ENCODE measurements around the gene GLB1L.
A peak's percentile ranks its signal among the peaks of the same experiment; 100 is the strongest.
"Not testable (repeated sequence)": the region's sequence is repeated elsewhere in the genome, so short reads cannot be mapped to it uniquely, and the experiment has no call there.

GLB1L gene

DNA sequence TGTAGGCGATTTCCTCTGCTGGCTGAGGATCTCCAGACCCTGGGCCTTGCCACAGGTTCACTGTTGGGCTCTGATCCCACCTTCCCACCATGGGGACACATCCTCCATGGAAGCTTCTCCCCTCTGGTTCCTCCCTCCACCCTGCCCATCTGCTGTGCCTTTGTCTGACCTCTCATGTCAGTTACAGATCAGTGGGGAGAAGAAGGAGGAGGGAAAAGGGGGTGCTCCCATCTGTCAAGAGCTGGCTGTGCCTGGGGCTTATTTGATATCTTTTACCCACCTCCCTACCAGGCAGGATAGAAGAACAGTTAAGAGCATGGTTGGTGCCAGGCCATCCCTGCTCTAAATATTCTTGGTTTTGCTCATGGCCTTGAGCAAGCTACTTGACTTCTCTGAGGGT is 21.6 kb upstream of the GLB1L start:
- Histone ChIP-seq H4K5ac (ENCODE audit: low read length) (no peak overlapping the region), H3K4me1 (ENCODE audit: control insufficient read depth, low read depth, low read length) (no peaks in the 10 kb centered on the region), H4K8ac (ENCODE audit: low read depth, low read length) (no peak overlapping the region), H3K23ac (ENCODE audit: low read length) (peak overlapping the region; percentile 99), H2BK15ac (replicated peaks; ENCODE audit: low read depth) (no peak overlapping the region), H3K56ac (ENCODE audit: low read length) (no peak overlapping the region), H3K27me3 (ENCODE audit: insufficient read depth, low read length, poor library complexity) (no peaks in the 10 kb centered on the region), H2BK5ac (ENCODE audit: low read length) (no peak overlapping the region), H3K27ac (ENCODE audit: low read depth, low read length) (no peak overlapping the region), H3K4me3 (ENCODE audit: low read length) (no peak overlapping the region), H3K4ac (ENCODE audit: low read depth, low read length) (no peak overlapping the region), H3K79me1 (ENCODE audit: low read length) (no peaks in the 10 kb centered on the region), H3K79me2 (ENCODE audit: control insufficient read depth, insufficient read depth, low read length) (no peaks in the 10 kb centered on the region), H3K4me2 (ENCODE audit: low read length) (no peak overlapping the region), H2AK5ac (ENCODE audit: low read length) (no peak overlapping the region), H3K18ac (ENCODE audit: low read length) (no peak overlapping the region), H3K9ac (ENCODE audit: low read length) (no peak overlapping the region), H2BK120ac (ENCODE audit: low read depth, low read length) (no peak overlapping the region), H3K36me3 (ENCODE audit: control insufficient read depth, insufficient read depth, low read length) (no peaks in the 10 kb centered on the region)
- no CpG with 5 or more reads among the region's 1 CpG for WGBS (ENCODE audit: extremely low coverage, insufficient coverage, low lambda C conversion rate)
- no peak for DNase-seq

DNA sequence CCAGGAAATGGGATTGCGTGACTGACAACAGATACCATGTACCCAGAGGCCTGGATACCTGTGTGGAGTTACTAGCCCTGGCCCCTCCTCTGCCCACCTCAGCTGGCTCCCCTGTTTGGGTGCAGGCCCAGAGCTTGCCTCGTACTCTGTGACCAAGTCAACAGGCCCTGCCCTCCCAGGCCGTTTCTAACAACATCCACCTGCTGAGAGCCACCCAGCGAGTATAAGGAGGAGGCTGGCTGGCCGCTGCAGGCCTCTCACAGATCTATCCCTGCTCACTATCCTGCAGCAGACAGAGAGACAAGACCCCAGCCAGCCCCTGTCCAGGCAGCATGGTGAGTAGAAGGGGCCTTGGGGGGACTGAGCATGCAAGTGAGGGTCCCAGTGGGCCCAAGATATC is 21.0 kb upstream of the GLB1L start:
- no CpG with 5 or more reads among the region's 5 CpGs for WGBS (ENCODE audit: extremely low coverage, insufficient coverage, low lambda C conversion rate)
- DNase-seq = no peak
- no peaks in the 10 kb centered on the region for H3K27me3 ChIP-seq (ENCODE audit: insufficient read depth, low read length, poor library complexity)

DNA sequence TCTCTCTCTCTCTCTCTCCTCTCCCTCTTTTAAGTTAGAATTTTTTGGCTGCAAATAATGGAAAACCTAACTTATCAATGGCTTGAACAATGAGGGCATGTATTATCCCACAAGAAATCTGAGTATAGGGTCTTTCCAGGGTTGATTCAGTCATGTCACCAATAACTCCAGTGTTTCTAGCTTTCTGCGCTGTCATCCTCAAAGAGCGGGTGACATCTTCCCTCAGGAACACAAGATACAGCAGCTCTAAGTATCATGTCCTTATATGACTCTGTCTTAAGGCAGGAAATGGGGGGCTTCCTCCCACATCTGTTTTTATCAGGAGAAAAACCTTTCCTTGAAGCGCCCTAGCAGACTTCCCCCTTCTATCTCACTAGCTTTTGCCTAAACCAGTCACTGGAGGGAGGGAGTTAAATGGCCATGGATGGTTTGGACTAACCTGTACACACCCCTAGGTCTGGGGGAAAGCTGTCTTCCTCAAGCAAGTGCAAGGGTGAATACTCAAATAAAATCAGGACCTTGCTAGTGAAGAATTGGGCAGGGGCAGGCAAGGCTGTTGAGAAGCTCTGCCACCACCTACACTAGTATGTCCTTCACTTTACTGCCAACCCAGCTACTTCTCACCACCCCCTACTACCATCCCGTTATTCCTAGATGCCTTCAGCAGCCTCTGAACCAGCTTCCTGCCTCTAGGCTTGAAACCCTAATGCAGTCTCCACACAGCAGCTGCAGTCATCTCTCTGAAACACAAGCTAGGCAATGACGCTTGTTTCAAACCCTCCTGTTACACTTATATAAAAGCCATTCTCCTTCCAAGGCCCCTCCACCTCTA is 16.0 kb upstream of the GLB1L start:
- WGBS (ENCODE audit: extremely low coverage, insufficient coverage, low lambda C conversion rate) = no CpG with 5 or more reads among the region's 5 CpGs

More for the DNA sequence above, 21.0 kb upstream of the GLB1L start:
- Histone ChIP-seq H3K27ac (ENCODE audit: low read depth, low read length) (no peak overlapping the region), H3K79me1 (ENCODE audit: low read length) (no peaks in the 10 kb centered on the region), H3K79me2 (ENCODE audit: control insufficient read depth, insufficient read depth, low read length) (no peaks in the 10 kb centered on the region), H4K5ac (ENCODE audit: low read length) (no peak overlapping the region), H3K23ac (ENCODE audit: low read length) (no peak overlapping the region), H4K8ac (ENCODE audit: low read depth, low read length) (no peak overlapping the region), H3K4me1 (ENCODE audit: control insufficient read depth, low read depth, low read length) (no peaks in the 10 kb centered on the region), H2AK5ac (ENCODE audit: low read length) (no peak overlapping the region), H3K4me2 (ENCODE audit: low read length) (no peak overlapping the region), H2BK15ac (replicated peaks; ENCODE audit: low read depth) (no peak overlapping the region), H3K4me3 (ENCODE audit: low read length) (no peak overlapping the region), H3K56ac (ENCODE audit: low read length) (no peak overlapping the region), H3K9ac (ENCODE audit: low read length) (no peak overlapping the region), H3K4ac (ENCODE audit: low read depth, low read length) (no peak overlapping the region), H3K36me3 (ENCODE audit: control insufficient read depth, insufficient read depth, low read length) (no peaks in the 10 kb centered on the region), H2BK5ac (ENCODE audit: low read length) (no peak overlapping the region), H2BK120ac (ENCODE audit: low read depth, low read length) (no peak overlapping the region), H3K18ac (ENCODE audit: low read length) (no peak overlapping the region)

DNA sequence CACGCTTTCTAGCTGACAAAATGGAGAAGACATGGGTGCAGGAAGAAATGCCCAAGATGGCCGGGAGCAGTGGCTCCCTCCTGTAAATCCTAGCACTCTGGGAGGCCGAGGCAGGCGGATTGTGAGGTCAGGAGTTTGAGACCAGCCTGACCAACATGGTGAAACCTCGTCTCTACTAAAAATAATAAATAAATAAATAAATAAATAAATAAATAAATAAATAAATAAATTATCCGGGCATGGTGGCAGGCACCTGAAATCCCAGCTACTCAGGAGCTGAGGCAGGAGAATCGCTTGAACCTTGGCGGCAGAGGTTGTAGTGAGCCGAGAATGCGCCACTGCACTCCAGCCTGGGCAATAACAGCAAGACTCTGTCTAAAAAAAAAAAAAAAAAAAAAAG is 13.7 kb upstream of the GLB1L start:
- not testable (repeated sequence) for H3K36me3 ChIP-seq (ENCODE audit: control insufficient read depth, insufficient read depth, low read length); H2BK15ac ChIP-seq (replicated peaks; ENCODE audit: low read depth); H3K79me1 ChIP-seq (ENCODE audit: low read length); H2BK5ac ChIP-seq (ENCODE audit: low read length); H4K8ac ChIP-seq (ENCODE audit: low read depth, low read length); H3K4me3 ChIP-seq (ENCODE audit: low read length); DNase-seq; H3K79me2 ChIP-seq (ENCODE audit: control insufficient read depth, insufficient read depth, low read length); H3K9ac ChIP-seq (ENCODE audit: low read length); H4K5ac ChIP-seq (ENCODE audit: low read length); H3K4me1 ChIP-seq (ENCODE audit: control insufficient read depth, low read depth, low read length); H3K4me2 ChIP-seq (ENCODE audit: low read length); H2AK5ac ChIP-seq (ENCODE audit: low read length); H3K4ac ChIP-seq (ENCODE audit: low read depth, low read length); H3K18ac ChIP-seq (ENCODE audit: low read length); H3K23ac ChIP-seq (ENCODE audit: low read length); H3K27ac ChIP-seq (ENCODE audit: low read depth, low read length); H2BK120ac ChIP-seq (ENCODE audit: low read depth, low read length); H3K56ac ChIP-seq (ENCODE audit: low read length)
- WGBS (ENCODE audit: extremely low coverage, insufficient coverage, low lambda C conversion rate) = no CpG with 5 or more reads among the region's 10 CpGs
- H3K27me3 ChIP-seq (ENCODE audit: insufficient read depth, low read length, poor library complexity) = peaks cover 16% of the 10 kb centered on the region

More for the DNA sequence above, 16.0 kb upstream of the GLB1L start:
- Histone ChIP-seq H3K9ac (ENCODE audit: low read length) (no peak overlapping the region), H3K4me1 (ENCODE audit: control insufficient read depth, low read depth, low read length) (no peaks in the 10 kb centered on the region), H4K8ac (ENCODE audit: low read depth, low read length) (no peak overlapping the region), H2BK15ac (replicated peaks; ENCODE audit: low read depth) (no peak overlapping the region), H3K56ac (ENCODE audit: low read length) (no peak overlapping the region), H3K36me3 (ENCODE audit: control insufficient read depth, insufficient read depth, low read length) (no peaks in the 10 kb centered on the region), H3K27ac (ENCODE audit: low read depth, low read length) (no peak overlapping the region), H3K27me3 (ENCODE audit: insufficient read depth, low read length, poor library complexity) (peaks cover under 1% of the 10 kb centered on the region), H2BK5ac (ENCODE audit: low read length) (no peak overlapping the region), H3K23ac (ENCODE audit: low read length) (no peak overlapping the region), H3K4me2 (ENCODE audit: low read length) (no peak overlapping the region), H2AK5ac (ENCODE audit: low read length) (no peak overlapping the region), H3K4me3 (ENCODE audit: low read length) (no peak overlapping the region), H2BK120ac (ENCODE audit: low read depth, low read length) (no peak overlapping the region), H3K79me1 (ENCODE audit: low read length) (no peaks in the 10 kb centered on the region), H3K4ac (ENCODE audit: low read depth, low read length) (no peak overlapping the region), H3K18ac (ENCODE audit: low read length) (no peak overlapping the region), H4K5ac (ENCODE audit: low read length) (no peak overlapping the region), H3K79me2 (ENCODE audit: control insufficient read depth, insufficient read depth, low read length) (no peaks in the 10 kb centered on the region)
- DNase-seq = no peak

DNA sequence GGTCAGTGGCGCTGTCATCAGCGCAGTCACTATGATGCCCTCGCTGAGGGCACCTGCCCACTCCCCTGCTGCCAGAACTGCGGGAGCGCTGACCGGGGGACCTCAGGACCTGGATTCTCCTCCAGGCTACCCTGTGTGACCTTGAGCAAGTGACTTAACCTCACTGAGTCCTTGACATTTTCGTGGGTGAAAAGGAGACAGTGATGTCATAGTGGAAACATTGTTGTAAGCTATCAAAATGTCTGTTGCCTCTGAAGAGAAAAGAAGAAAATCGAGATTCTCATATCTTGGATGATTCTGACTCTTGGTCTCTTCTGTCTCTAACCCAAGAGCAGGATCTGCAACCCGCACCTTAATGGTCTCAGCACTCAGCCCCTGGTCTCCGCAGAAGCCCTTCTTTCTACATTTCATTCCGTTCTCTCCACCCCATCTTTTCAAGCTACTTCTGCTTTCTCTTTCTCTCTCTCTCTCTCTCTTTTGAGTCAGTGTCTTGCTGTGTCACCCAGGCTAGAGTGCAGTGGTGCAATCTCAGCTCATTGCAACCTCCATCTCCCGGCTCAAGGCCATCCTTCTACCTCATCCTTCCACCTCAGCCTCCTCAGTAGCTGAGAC is 9.5 kb upstream of the GLB1L start:
- Histone ChIP-seq H3K23ac (ENCODE audit: low read length) (no peak overlapping the region), H4K8ac (ENCODE audit: low read depth, low read length) (no peak overlapping the region), H3K56ac (ENCODE audit: low read length) (no peak overlapping the region), H3K79me2 (ENCODE audit: control insufficient read depth, insufficient read depth, low read length) (peaks cover 2% of the 10 kb centered on the region), H3K79me1 (ENCODE audit: low read length) (peaks cover 2% of the 10 kb centered on the region), H2BK5ac (ENCODE audit: low read length) (no peak overlapping the region), H3K4me2 (ENCODE audit: low read length) (no peak overlapping the region), H3K27ac (ENCODE audit: low read depth, low read length) (no peak overlapping the region), H3K9ac (ENCODE audit: low read length) (no peak overlapping the region), H3K36me3 (ENCODE audit: control insufficient read depth, insufficient read depth, low read length) (no peaks in the 10 kb centered on the region), H2BK120ac (ENCODE audit: low read depth, low read length) (no peak overlapping the region), H3K18ac (ENCODE audit: low read length) (no peak overlapping the region), H2BK15ac (replicated peaks; ENCODE audit: low read depth) (no peak overlapping the region), H3K4me3 (ENCODE audit: low read length) (no peak overlapping the region), H3K27me3 (ENCODE audit: insufficient read depth, low read length, poor library complexity) (peaks cover 16% of the 10 kb centered on the region), H3K4me1 (ENCODE audit: control insufficient read depth, low read depth, low read length) (peaks cover 5% of the 10 kb centered on the region), H4K5ac (ENCODE audit: low read length) (no peak overlapping the region), H2AK5ac (ENCODE audit: low read length) (no peak overlapping the region), H3K4ac (ENCODE audit: low read depth, low read length) (no peak overlapping the region)
- WGBS (ENCODE audit: extremely low coverage, insufficient coverage, low lambda C conversion rate) = no CpG with 5 or more reads among the region's 12 CpGs
- DNase-seq = no peak
